Stimulated activated CD8-positive, alpha-beta memory T cell treated with anti-CD3 and anti-CD28 coated beads, Interleukin-12 subunit alpha, Interleukin-12 subunit beta, amount 100 ng/mL, for 1 hour (primary cell): ENCODE results near the gene BLOC1S3.

Source experiments
- DNase-seq: peaks from one replicate; pipeline ENCODE4 v3.0.0-alpha.2; 2020; ENCODE audit warnings: low read depth

Gene BLOC1S3

DNA sequence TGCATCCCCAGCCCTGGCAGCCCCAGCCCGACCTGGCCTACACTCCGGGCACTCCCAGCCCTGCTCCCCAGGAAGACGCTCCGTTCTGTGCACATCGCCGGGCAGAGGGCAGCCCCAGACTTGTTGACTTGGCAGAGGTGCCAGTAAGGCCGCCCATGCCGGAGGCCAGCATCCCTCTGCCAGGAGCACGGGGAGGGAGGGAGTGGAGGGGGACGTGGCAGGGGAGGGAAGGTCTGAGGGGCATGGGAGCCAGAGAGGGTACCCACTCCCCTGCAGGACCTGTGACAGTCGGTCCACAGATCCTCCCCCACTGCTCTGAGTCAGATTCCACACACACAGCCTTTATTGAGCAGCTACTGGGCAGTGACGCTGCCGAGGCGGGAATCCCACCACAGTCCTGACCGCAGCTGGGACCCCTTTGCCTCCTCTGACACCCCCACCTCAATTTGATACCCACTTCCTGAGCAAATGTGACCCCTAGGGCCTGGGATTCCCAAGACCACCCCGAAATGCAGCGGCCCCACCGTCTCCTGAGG, 15.9 kb upstream of the BLOC1S3 start:
- DNase-seq, result no peak

DNA sequence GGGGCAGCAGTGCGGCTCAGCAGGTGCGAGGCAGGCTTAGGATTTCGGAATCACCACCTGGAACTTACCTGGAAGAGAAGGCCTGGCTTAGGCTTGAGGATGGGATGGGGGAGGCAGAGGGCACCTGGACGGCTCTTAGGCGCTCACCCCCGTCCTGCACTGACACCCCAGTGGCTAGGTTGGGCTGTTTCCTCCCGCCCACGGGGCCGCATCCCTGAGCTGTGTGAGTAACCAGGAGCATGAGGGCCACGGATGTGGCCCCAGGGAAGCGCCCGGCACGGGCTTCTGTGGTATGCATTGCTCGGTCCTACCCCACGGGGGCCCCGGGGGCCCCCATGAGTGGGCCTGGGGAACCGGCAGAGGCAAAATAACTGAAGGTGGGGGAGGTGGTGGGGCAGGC, 15.4 kb upstream of the BLOC1S3 start:
- no peak for DNase-seq

DNA sequence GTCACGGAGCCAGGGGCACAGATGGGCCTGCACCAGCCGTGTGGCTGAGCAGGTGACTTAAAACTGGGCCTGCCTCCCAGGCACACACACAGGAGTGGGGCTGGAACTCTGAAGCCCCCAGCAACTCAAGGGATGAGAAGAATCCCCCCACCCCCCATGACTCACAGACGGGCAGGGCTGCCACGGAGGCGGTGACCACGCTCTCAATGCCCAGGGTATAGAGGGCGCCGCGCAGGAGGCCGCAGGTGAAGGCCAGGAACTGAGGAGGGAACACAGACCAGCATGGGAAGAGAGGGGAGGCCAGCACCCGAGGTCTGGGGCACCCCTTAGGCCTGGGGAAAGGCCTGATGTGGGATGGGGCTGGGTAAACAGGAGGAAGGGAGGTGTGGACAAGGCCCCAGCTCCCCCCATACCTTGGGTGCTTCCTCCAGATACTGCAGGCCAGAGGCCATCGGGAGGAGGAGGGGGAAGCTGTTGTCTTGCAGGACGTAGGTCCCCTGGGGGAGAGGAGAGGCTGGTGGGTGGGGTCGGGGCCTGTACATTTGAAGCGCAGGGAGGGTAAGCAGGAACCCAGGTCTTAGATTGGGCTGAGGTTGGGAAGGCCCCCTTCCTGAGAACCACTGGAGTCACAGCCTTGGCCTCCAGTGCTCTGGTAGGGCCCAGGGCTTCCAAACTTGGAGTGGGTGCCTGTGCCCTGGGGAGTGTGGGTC, 14.7 kb upstream of the BLOC1S3 start:
- no peak for DNase-seq

DNA sequence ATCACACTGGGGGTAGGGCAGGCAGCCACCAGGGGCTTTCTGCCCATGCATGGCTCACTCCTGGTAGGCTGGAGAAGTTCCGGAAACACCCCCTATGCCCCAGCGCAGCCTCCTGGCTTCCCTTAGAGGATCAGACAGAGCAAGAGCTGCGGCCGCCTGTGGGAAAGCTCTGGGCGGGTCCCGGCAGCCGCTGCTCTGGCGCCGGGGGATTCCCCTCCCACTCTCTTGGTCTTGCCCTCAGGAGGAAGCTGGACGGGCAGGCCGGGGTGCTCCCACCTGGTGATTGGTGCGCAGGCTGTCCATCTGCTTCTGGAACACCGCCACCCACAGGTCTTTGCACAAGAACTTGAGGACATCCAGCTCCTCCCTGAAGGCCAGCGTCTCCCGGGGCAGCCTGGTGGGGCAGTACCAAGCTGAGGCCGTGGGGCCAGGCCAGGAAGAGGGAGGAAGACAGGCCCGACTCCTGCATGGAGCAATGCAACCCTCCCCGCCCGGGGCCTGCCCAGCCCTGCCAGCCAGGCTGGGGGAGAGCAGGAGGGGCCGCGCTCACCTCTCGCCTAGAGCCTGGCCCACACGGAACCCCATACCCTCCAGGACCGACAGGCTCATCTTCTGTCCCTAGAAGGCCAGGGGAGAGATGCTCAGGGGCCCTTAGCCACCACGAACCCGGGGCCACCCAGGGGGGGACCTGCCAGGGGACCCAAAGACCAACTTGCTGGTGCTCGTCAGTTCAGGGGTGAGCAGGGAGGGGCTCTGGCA, 13.8 kb upstream of the BLOC1S3 start:
- no peak for DNase-seq

DNA sequence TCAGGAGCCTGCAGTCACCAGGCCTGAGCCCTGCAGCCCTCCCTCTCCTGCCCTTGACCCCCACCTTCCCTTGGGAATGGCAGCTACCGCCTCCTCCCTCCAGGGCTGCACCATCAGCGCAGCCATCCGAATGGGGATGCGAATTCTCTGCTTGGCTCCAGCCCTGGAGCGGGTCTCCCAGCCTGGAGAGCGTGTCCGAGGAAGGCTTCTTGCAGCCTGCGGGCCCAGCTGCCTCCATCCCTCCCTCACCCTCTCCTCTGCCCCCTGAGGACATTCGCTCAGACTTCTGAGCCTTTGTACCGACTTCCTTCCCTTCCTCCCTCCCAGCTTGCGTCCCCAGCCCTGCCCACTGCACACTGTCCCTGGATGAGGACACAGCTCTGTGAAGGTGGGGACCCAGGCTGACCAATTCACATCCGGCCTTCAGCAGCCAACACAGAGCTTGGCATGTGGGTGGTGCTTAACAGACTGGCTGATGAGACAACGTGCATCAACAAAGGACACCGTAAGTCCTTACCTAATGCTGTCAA, 11.8 kb upstream of the BLOC1S3 start:
- no peak for DNase-seq

DNA sequence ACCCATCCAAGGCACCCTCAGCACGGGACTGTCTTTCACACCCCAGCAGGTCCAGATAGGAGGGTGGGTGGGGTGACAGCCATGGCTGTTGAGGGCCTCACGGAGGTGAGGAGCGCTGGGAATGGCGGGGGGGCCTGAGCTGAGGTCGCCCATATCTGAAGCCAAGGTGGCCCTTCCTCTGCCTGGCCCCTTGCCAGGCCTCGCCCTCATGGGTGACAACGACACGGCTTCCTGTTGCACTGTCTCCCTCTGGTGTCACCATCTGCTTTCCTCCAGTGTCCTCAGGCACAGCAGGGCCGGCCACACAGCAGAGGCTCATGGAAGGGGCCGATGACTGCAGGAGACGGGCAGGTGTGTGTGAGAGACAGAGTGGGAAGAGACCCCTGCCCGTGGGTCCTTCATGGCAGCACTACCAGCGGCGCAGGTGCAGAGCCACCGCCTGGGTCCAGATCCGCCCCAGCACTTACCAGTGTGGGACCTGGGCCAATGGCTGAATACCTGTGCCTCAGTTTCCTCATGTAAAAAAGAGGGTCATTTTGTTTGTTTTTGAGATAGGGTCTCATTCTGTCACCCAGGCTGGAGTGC, 9.7 kb upstream of the BLOC1S3 start:
- DNase-seq, result no peak

DNA sequence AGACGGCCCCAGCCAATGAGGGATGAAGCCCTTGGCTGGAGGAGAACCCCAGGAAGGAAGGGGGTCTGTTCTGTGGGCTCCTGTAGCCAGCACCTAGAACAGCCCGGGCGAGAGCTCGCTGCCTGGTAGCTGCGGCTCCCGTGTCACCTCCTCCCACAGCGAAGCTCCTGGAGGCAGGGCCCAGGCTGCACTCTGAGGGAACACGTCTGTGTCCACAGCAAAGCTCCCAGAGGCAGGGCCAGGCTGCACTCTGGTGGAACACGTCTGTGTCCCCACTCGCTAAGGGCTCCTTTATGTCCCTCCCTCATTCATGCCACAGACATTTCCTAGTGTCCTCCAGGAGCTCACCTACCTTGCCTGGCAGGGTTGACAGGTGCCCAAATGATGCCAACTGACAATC, 9.0 kb upstream of the BLOC1S3 start:
- no peak for DNase-seq

DNA sequence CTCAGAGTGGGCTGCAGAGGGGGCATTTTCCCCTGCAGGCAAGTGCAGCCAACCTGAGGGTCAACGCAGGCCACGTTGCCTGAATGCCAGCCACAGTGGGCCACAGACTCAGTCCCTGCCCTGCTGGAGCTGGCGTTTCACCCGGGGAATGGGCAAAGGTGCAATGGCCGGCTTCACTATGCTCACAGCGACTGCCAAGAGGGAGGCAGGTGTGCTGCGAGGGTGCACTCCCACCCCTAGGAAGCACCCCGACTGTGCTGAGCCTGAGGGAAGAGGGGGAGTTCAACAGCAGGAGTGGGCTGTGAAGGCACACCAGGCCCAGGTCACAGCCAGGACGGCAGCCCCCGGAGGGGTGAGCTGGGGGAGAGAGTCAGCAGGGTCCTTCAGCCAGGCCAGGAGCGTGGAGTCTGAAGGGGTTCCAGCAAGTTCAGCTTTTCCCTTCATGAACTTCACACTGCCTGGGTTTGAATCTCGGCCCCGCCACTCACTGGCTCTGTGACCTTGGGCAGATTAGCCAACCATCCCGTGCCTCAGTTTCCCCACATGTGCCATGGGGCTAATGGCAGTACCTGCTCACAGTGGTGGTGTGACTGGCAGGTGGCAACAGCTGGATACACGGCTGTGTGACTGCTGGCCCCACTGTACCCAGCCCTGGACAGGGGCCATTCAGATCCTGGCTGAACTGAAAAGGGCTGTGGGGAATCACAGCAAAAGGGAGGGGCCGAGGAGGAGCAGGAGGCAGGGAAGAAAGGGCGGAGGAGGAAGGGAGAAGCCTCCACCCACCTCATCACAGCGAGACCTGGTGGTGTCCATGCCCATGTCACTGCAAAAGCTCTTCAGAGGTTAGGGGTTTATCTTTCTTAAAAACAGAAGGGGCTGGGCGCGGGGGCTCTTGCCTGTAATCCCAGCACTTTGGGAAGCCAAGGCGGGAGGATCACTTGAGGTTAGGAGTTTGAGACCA, 8.2 kb upstream of the BLOC1S3 start:
- no peak for DNase-seq

DNA sequence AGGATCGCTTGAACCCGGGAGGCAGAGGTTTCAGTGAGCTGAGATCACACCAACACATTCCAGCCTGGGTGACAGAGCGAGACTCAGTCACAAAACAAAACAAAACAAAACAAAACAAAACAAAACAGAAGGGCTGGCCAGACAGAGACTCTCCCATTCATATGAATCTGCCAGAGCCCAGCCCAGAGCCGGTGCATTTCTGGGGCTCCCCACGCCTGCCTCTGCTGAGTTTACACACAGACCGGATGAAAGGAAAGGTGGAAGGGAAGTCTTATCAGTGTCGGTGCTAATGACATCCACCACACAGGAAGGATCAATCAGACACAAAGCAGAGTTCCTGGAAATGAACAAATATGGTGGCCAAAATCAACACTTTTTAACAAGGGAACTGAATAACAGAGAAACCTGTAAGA, 7.4 kb upstream of the BLOC1S3 start:
- DNase-seq, result no peak

DNA sequence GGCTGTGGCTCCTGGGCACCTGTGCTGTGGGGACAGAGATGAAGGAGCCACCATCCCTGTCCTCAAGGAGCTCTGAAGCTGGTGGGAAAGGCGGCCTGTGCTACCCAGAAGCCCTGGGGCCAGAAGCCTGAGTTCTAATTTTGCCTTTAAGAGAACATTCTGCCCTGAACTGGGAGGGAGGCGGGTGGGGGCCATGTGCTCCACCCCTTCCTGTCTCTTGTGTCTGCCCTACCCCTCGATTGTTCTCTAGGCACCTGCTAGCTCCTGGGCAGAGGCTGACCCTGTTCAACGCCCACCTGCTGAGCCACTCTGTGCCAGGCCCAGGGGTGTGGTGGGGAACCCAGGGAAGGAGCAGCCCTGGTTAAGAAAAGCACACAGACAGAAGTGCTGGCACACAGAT, 6.4 kb upstream of the BLOC1S3 start:
- no peak for DNase-seq

DNA sequence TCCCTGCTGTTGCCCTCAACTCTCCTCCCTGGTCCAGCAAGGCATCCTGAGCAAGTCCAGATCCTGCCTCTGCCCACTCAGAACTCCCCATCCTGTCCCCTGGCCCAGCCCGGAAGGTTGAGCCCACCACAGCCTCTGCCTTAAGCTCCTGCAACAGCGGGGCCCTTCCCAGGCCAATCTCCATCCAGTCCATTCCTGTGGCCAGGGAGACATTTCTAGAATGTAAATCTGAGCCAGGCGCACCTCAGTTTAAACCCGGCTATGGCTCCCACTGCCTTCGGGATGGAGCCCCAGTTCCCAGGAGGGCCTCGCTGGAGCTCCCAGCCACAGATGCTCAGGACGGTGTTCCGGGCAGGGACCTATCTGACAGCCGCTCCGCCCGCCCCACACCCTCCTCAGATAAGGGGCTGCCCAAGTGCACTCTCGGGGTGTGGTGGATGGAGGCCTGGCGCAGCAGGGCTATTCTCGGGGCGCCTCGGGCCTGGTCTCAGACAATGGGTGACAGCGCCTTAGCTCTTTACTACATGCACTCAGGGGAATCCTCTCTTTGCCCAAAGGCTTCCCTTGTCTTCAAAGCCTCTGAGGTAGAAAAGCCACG, 5.9 kb upstream of the BLOC1S3 start:
- no peak for DNase-seq

DNA sequence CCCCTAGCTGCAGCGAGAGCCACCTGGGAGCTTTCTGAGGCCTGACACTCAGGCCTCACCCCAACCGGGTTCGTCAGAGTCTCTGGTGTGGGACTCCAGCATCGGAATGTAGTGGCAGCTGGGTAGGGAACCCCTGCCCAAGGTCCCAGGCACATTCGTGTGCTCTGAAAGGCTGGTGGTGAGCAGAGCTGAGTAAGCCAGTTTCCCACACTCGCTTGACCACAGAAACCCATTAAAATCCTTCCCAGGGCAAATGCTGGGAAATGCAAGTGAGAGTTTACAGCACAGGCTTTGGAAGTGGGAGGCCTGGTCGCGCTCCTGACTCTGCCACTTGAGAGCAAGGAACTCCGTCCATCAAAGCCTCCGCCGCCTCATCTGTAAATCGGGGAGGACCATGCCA, 4.8 kb upstream of the BLOC1S3 start:
- DNase-seq, result no peak

DNA sequence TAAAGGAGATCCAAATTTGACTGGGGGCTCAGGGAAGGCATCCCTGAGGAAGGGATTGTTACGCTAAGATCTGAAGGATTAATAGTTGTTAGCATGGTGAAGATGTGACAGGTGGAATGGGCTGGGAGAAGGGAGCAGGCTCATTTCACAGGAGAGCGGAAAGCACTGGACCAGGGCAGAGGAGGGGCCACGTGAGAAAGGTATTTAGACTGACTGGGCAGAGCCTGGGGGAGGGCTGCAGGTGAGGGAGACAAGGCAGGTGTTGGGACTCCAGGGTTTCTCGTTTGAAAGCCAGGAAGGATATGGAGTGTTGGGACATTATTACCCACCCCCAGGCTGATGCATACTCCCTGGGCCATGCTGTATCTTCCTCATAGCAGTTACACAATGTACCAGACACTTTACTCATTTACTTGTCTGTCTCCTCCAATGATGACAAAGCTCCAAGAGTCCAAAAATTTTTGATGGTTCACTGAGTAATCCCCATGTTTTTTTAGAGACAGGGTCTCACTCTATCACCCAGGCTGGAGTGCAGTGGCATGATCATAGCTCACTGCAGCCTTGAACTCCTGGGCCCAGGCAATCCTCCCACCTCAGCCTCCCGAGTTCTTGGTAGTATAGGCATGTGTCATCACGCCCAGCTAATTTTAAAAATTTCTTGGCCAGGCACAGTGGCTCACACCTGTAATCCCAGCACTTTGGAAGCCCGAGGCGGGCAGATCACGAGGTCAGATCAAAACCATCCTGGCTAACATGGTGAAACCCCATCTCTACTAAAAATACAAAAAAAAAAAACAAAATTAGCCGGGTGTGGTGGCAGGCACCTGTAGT, 2.9 kb upstream of the BLOC1S3 start:
- no peak for DNase-seq

DNA sequence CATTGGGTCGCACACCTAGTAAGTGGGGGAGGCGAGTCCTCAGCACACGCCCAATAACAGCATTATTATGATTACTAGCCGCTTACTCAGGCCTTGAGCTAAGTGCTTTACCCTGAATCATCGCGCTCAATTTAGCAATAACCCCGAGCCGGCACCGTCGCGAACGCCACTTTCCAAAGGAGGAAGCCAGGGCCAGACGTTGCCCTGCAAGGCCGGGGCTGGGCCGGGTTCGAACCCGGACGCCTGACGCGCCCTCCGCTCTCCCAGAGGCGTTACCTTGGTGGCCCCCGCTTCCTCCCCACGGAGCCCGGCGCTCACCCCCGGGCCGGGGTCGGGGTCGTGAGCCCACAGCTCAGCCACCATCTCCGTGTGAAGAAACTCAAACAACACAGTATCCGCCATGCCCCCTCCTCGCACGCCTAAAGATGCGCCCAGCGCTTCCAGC, 745 bp upstream of the BLOC1S3 start, which contains the start of gene TRAPPC6A:
TRAPPC6A (minus strand) TSS at position 421 of the 445 bp plus-strand sequence; CDS start at position 402, 19 bp downstream.
- DNase-seq, result no peak

DNA sequence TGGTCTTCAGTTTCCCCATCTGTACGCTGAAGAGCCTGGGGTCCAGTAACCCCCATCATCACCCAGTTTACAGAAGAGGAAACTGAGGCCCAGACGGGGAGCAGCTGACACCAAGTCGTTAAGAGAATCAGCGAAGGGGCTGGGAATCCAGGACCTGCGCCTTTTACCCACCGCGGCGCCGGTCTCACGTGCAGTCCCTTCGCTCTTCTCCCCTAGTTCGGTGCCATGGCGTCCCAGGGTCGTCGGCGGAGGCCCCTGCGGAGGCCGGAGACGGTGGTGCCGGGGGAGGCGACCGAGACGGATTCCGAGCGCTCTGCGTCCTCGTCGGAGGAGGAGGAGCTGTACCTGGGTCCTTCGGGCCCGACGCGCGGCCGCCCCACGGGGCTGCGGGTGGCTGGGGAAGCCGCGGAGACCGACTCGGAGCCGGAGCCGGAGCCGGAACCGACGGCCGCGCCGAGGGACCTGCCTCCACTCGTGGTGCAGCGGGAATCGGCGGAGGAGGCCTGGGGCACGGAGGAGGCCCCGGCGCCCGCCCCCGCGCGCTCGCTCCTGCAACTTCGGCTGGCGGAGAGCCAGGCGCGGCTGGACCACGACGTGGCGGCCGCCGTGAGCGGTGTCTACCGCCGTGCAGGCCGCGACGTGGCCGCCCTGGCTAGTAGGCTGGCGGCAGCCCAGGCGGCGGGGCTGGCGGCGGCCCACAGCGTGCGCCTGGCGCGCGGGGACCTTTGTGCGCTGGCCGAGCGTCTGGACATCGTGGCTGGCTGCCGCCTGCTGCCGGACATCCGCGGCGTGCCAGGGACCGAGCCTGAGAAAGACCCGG, 698 bp downstream of the BLOC1S3 start:
- DNase-seq, result no peak

DNA sequence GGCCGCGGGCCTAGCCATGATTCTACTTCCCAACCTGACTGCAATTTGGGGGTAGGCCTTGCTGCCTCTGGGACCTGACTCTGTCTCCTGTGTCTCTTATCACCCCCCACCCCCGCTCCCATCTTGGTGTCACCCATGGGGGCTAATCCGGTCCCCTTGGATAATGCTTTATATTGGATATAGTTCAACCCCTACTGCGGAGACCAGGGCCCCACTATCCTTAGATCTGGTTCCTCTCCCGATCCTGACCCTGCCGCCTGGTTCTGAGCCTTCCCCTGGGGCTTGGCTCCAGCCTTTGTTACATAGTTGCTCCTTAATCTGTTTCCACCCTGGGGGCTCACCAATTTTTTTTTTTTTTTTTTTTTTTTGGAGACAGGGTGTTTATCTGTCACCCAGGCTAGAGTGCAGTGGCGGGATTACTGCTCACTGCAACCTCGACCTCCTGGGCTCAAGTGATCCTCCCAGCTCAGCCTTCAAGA, 1.3 kb downstream of the BLOC1S3 start:
- no peak for DNase-seq

DNA sequence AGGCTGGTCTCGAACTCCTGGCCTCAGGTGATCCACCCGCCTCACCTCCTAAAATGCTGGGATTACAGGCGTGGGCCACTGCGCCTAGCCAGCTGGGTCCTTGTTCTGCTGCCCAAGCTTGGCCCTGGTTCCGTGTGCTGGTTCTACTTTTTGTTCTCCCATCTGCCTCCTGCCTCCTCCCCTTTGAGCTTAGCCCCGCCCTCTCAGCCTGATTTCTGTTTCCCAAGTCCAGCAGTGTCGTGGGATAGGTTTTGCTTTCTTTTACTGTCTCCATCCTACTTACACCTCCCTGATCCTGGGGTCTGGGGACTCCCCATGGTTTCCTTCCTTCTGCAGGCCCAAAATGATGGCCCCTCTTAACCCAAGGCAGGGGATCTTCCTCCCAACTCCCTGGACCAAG, 2.4 kb downstream of the BLOC1S3 start:
- DNase-seq, result no peak

DNA sequence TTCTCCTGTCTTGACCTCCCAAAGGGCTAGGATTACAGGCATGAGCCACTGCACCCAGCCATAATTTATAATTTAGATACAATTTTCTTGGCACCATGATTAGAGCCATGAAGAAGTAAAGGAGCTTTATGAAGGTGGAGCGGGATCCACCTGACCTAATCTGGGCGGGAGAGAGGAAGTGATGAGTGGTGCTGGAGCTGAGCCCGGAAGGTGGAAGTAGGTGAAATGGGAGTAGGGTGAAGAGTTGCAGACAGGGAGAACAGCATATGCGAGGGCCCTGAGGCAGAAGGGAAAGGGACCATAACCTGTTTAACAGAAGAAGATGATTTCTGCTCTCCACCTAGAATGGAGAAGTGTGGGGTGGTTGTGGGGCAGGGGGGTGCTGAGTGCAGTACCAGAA, 4.2 kb downstream of the BLOC1S3 start:
- no peak for DNase-seq

DNA sequence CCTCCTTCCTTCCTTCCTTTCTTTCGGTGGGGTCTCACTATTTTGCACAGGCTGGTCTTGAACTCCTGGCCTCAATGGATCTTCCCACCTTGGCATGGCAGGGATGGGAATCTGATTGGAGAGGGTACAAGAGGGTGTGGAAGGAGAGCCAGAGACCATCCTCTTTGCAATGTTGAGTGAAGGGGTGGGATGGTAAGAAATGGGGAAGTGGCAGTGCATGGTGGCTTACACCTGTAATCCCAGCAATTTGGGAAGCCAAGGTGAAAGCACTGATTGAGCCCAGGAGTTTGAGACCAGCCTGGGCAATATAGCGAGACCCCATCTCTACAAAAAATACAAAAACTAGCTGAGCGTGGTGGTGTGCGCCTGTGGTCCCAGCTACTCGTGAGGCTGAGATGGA, 5.5 kb downstream of the BLOC1S3 start:
- no peak for DNase-seq
